Ectodermal cell (in vitro differentiated cells): ENCODE results near the gene PGR. TPM values are rescaled to one million over a fixed set of nuclear protein-coding genes. Genes with fewer than 3 reads are reported as not detected.

Experiments
- H3K27ac ChIP-seq: 2 replicates; pipeline ENCODE4 v1.7.0; 2013; ENCODE audit warnings: mild to moderate bottlenecking, low read depth, low read length; ENCODE audit not compliant: insufficient read depth, poor library complexity, severe bottlenecking
- H3K27me3 ChIP-seq: 2 replicates; pipeline ENCODE4 v1.7.0; 2013; ENCODE audit warnings: mild to moderate bottlenecking, low read length; ENCODE audit not compliant: insufficient read depth, control insufficient read depth, poor library complexity, severe bottlenecking
- H3K36me3 ChIP-seq: one replicate; pipeline ENCODE4 v1.7.0; 2013; ENCODE audit warnings: low read length; ENCODE audit not compliant: control insufficient read depth, insufficient read depth
- H3K4me1 ChIP-seq: one replicate; pipeline ENCODE4 v1.7.0; 2013; ENCODE audit warnings: low read length; ENCODE audit not compliant: control insufficient read depth, insufficient read depth
- H3K4me3 ChIP-seq: 2 replicates; pipeline ENCODE4 v1.7.0; 2013; ENCODE audit warnings: low read depth, low read length, control low read depth; ENCODE audit not compliant: insufficient read depth
- H3K9me3 ChIP-seq: 2 replicates; pipeline ENCODE4 v1.7.0; 2013; ENCODE audit warnings: mild to moderate bottlenecking, low read length, moderate library complexity; ENCODE audit not compliant: control insufficient read depth
- WGBS, 2 experiments: methylation state at CpG; one replicate each; pipeline ENCODE4 v1.1.7; 2013; ENCODE audit warnings: missing lambda C conversion rate in 2 of 2; 5-methylcytosine and 5-hydroxymethylcytosine counted together
- polyA plus RNA-seq, 4 experiments: library from polyadenylated mRNA; stranded (reverse); fragments of 50-300 nt; gene quantifications; one replicate each; pipeline ENCODE4 v1.2.3, GENCODE V29; 2013

Gene PGR
- not detected for polyA plus RNA-seq (2013, experiment 1 of 4)
- not detected for polyA plus RNA-seq (2013, experiment 2 of 4)
- not detected for polyA plus RNA-seq (2013, experiment 3 of 4)
- polyA plus RNA-seq (2013, experiment 4 of 4), result not detected

GRCh38 chr11:101129203-101129943, at the start of gene PGR:
TSS of gene PGR (minus strand) at chr11:101129813. CDS start at chr11:101129070, 743 bp downstream.
- Histone ChIP-seq H3K4me3 (peak within 1 kb of the TSS; percentile 8), H3K36me3 (no peaks in the 10 kb centered on the region), H3K27me3 (peaks cover 78% of the 10 kb centered on the region)

DNA sequence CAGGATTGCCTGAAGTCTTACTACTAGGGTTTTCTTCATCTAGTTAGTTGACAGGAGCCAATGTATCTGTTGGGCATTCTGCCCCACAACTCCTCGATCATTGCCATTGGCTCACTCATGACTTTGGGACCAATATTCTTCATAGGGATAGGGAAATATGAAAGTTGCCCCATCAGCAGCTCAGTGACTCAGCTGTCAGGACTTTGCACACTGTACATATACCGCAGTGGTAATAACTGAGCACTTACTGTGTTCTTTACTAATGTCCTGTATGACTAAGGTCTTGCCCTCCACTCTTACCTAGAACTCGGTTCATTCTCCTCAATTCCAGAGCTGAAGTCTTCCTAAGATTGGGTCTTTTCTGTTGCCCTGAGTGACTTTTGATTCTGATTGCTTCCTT, 46.8 kb upstream of the PGR start:
- Histone ChIP-seq H3K4me1 (no peaks in the 10 kb centered on the region), H3K27me3 (no peaks in the 10 kb centered on the region), H3K4me3 (no peak overlapping the region), H3K27ac (no peak overlapping the region), H3K36me3 (no peaks in the 10 kb centered on the region), H3K9me3 (no peaks in the 10 kb centered on the region)
- WGBS, 2 experiments, result 96 to 97% methylated on average over 3 of the region's 3 CpGs

More at GRCh38 chr11:101129203-101129943, at the start of gene PGR:
- Histone ChIP-seq H3K4me1 (no peaks in the 10 kb centered on the region), H3K9me3 (no peaks in the 10 kb centered on the region), H3K27ac (no peak within 1 kb of the TSS)
- WGBS, 2 experiments, result 1 to 2% methylated on average over 37 to 38 of the region's 38 CpGs

GRCh38 chr11:101169944-101170343, 40.3 kb upstream of the PGR start:
- 89 to 93% methylated on average over 2 of the region's 2 CpGs for WGBS, 2 experiments
- no peak overlapping the region for H3K27ac ChIP-seq
- no peaks in the 10 kb centered on the region for H3K36me3 ChIP-seq
- no peaks in the 10 kb centered on the region for H3K9me3 ChIP-seq
- no peaks in the 10 kb centered on the region for H3K27me3 ChIP-seq
- no peaks in the 10 kb centered on the region for H3K4me1 ChIP-seq
- no peak overlapping the region for H3K4me3 ChIP-seq

DNA sequence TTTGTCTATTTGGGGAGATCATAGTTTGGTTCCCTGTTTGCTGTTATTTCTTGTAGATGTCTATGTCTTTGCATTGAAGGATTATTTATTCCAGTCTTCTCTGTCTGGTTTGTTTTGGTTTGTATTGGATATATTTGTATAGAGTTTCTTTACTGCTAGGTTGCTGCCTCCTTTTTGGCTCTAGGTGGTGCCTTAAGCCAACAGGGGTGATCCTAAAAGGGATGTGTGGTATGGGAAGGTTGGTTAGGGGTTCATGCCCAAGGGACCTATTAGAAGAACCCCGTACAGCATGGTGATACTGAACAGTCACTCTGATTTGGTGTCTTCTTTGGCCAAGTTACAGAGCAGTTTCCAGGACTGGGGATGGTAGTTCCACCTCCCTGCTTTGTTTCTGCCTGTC, 36.4 kb upstream of the PGR start:
- no peaks in the 10 kb centered on the region for H3K9me3 ChIP-seq
- no peaks in the 10 kb centered on the region for H3K27me3 ChIP-seq
- no peak overlapping the region for H3K4me3 ChIP-seq
- no peaks in the 10 kb centered on the region for H3K4me1 ChIP-seq
- H3K36me3 ChIP-seq, result no peaks in the 10 kb centered on the region
- no peak overlapping the region for H3K27ac ChIP-seq
- WGBS, 2 experiments, result 86 to 92% methylated on average over 1 of the region's 1 CpG

DNA sequence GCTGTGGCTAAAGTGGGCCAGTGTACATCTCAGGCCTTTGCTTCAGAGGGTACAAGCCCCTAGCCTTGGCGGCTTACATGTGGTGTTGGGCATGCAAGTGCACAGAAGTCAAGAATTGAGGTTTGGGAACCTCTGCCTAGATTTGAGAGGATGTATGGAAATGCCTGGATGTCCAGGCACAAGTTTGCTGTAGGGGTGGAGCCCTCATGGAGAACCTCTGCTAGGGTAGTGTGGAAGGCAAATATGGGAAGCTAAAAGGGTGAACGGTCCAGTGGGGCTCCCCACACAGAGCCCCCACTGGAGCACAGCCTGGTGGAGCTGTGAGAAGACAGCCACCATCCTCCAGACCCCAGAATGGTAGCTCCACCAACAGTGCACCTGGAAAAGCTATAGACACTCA, 28.5 kb upstream of the PGR start:
- H3K27ac ChIP-seq, result no peak overlapping the region
- H3K4me3 ChIP-seq, result no peak overlapping the region
- no peaks in the 10 kb centered on the region for H3K36me3 ChIP-seq
- no peaks in the 10 kb centered on the region for H3K27me3 ChIP-seq
- H3K9me3 ChIP-seq, result no peaks in the 10 kb centered on the region
- H3K4me1 ChIP-seq, result no peaks in the 10 kb centered on the region
- WGBS, 2 experiments, result 90% methylated on average over 2 of the region's 2 CpGs

GRCh38 chr11:101138245-101138930, 8.8 kb upstream of the PGR start:
- H3K4me3 ChIP-seq, result no peak overlapping the region
- H3K4me1 ChIP-seq, result no peaks in the 10 kb centered on the region
- no peaks in the 10 kb centered on the region for H3K27me3 ChIP-seq
- 88 to 100% methylated on average over 1 of the region's 1 CpG for WGBS, 2 experiments
- no peaks in the 10 kb centered on the region for H3K36me3 ChIP-seq
- H3K27ac ChIP-seq, result no peak overlapping the region
- no peaks in the 10 kb centered on the region for H3K9me3 ChIP-seq

DNA sequence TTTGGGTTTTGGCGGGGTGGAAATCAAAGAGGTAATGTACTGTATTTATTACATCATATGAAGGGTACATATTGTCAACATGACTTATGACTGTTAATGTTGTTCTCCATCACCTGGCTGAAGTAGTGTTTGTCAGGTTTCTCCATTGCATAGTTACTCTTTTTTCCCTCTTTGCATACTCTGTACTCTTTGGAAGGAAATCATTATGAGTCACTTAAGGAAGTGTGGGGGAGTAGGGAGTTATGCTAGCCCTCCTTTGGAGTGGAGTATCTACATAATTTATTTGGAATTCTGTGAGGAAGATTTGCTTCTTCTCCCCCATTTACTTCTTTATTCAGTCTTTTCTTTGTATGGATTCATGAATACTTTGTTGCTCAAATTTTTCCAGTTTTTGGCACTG, 3.6 kb upstream of the PGR start:
- no peaks in the 10 kb centered on the region for H3K4me1 ChIP-seq
- WGBS, 2 experiments, result 67 to 75% methylated on average over 1 of the region's 1 CpG
- no peak overlapping the region for H3K4me3 ChIP-seq
- peaks cover 40% of the 10 kb centered on the region for H3K27me3 ChIP-seq
- H3K27ac ChIP-seq, result no peak overlapping the region
- H3K9me3 ChIP-seq, result no peaks in the 10 kb centered on the region
- H3K36me3 ChIP-seq, result no peaks in the 10 kb centered on the region

- H3K4me1 ChIP-seq, result no peaks in the 10 kb centered on the region
- no peak overlapping the region for H3K27ac ChIP-seq
- peaks cover 85% of the 10 kb centered on the region for H3K27me3 ChIP-seq
- no peaks in the 10 kb centered on the region for H3K36me3 ChIP-seq
- 4% methylated on average over 37 to 38 of the region's 38 CpGs for WGBS, 2 experiments
- no peak overlapping the region for H3K4me3 ChIP-seq
- H3K9me3 ChIP-seq, result no peaks in the 10 kb centered on the region
These were observed 926 bp downstream of the PGR start for GRCh38 chr11:101128571-101129202.

DNA sequence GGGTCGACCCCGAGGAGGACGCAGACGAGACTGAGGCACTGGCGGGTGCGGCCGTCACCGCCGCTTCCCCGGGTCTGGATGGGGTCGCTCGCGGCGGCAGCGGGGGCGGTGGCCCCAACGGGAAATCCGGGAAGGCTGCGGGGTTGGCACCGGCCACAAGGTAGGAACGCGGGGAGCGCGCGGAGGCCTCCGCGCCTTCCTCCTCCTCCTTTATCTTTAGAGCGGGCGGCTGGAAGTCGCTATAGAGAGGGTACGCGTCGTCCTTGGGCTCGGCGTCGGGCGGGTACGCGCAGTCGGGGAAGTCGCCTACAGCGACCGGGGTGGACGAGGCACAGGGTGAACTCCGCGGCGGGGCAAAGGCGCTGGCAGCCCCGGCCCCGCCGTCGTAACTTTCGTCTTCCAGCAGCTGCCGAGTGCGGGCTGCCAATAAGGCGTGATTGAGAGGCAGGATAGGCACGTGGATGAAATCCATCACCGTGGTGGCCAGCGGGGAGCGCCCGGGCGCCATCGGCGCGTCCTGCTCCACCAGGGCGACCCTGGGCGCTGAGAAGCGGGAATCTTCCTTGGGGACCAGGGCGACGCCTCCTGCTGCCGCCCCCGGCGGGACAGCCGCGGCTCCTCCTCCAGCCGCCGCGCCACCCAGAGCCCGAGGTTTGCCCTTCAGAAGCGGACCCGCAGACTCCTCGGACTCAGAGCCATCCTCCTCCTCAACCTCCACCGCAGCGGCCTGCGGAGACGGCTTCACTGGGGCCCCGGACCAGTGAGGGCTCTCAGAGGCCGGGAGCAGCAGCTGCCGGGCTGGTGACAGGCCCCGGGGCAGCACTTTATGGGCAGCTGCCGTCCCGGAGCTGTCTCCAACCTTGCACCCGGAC, 1.7 kb downstream of the PGR start:
- Histone ChIP-seq H3K9me3 (no peaks in the 10 kb centered on the region), H3K4me1 (no peaks in the 10 kb centered on the region), H3K36me3 (no peaks in the 10 kb centered on the region), H3K4me3 (peak overlapping the region; percentile 41), H3K27ac (no peak overlapping the region), H3K27me3 (peaks cover 87% of the 10 kb centered on the region)
- 1% methylated on average over 93 of the region's 93 CpGs for WGBS, 2 experiments
